ENCODE results near the gene GMPR. TPM values are rescaled to one million over a fixed set of nuclear protein-coding genes. Genes with fewer than 3 reads are reported as not detected.

Gene GMPR
- total RNA-seq, 2 experiments from 2014 or later, result 0.63 to 0.95 TPM

- H3K9me3 ChIP-seq (ENCODE audit: control insufficient read depth in 1 of 2, insufficient read depth in 1 of 2, low read length in 2 of 2), result no peaks in the 10 kb centered on the region
- Mint-ChIP-seq H3K4me1 (ENCODE audit: low read depth) (no peaks in the 10 kb centered on the region), H3K27me3 (no peaks in the 10 kb centered on the region), H3K4me3 (no peak overlapping the region), H3K36me3 (ENCODE audit: low read depth) (no peaks in the 10 kb centered on the region), H3K9me3 (no peaks in the 10 kb centered on the region), H3K27ac (no peak overlapping the region)
- ATAC-seq (ENCODE audit: poor library complexity), result no peak
- no peaks in the 10 kb centered on the region for H3K27me3 ChIP-seq (ENCODE audit: control insufficient read depth in 1 of 2, insufficient read depth in 2 of 2, low read length in 2 of 2)
- no peaks in the 10 kb centered on the region for H3K36me3 ChIP-seq (ENCODE audit: insufficient read depth, low read length)
- intact Hi-C loops (cut with DNase I, micrococcal nuclease), result no loop called here
- ChIA-PET POLR2A (no interaction called here), CTCF (no interaction called here)
- H3K27ac ChIP-seq (ENCODE audit: low read depth in 1 of 2, low read length in 2 of 2), result no peak overlapping the region
- H3K4me3 ChIP-seq (ENCODE audit: low read length), result no peak overlapping the region
- TF ChIP-seq CTCF (IDR thresholded peaks at IDR 0.05), result no peak
- no peaks in the 10 kb centered on the region for H3K4me1 ChIP-seq (ENCODE audit: insufficient read depth, low read length)
- no peak for DNase-seq
These were observed 31.9 kb downstream of the GMPR start for GRCh38 chr6:16270178-16270794.

DNA sequence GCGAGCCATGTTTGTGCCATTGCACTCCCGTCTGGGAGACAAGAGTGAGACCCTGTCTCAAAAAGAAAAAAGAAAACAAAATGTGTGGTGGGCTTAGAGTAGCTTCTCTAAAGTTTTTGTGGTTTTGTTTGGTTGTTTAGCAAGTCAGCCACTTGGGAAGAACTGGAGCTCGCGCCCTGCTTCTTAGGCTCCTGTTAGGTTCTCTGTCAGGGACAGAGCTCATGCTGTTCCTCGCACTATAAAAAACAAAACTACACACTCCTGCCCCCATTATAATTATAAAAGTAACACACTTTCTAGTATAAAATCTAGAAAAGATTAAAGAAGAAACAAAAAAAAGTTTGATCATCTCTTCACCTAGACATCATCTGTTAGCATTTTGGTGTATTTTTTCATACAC, 33.0 kb downstream of the GMPR start:
- ChIA-PET CTCF (no interaction called here), POLR2A (interaction anchor here (0.6 kb wide), 1 partner anchor 8 kb away, joined by 3 read pairs; no protein-coding TSS in a partner anchor)
- no peaks in the 10 kb centered on the region for H3K4me1 ChIP-seq (ENCODE audit: insufficient read depth, low read length)
- no peak overlapping the region for H3K27ac ChIP-seq (ENCODE audit: low read depth in 1 of 2, low read length in 2 of 2)
- DNase-seq (no peak), ATAC-seq (ENCODE audit: poor library complexity) (no peak)
- no peaks in the 10 kb centered on the region for H3K36me3 ChIP-seq (ENCODE audit: insufficient read depth, low read length)
- intact Hi-C loops (cut with DNase I, micrococcal nuclease), result no loop called here
- no peak overlapping the region for H3K4me3 ChIP-seq (ENCODE audit: low read length)
- TF ChIP-seq CTCF (IDR thresholded peaks at IDR 0.05), result no peak
- no peak overlapping the region for H3K27ac Mint-ChIP-seq
- no peaks in the 10 kb centered on the region for H3K36me3 Mint-ChIP-seq (ENCODE audit: low read depth)
- H3K4me3 Mint-ChIP-seq, result no peak overlapping the region
- H3K4me1 Mint-ChIP-seq (ENCODE audit: low read depth), result no peaks in the 10 kb centered on the region
- no peaks in the 10 kb centered on the region for H3K27me3 ChIP-seq (ENCODE audit: control insufficient read depth in 1 of 2, insufficient read depth in 2 of 2, low read length in 2 of 2)
- H3K9me3 Mint-ChIP-seq, result no peaks in the 10 kb centered on the region
- no peaks in the 10 kb centered on the region for H3K9me3 ChIP-seq (ENCODE audit: control insufficient read depth in 1 of 2, insufficient read depth in 1 of 2, low read length in 2 of 2)
- no peaks in the 10 kb centered on the region for H3K27me3 Mint-ChIP-seq

GRCh38 chr6:16272201-16272600, 33.8 kb downstream of the GMPR start:
- Mint-ChIP-seq H3K36me3 (ENCODE audit: low read depth) (no peaks in the 10 kb centered on the region), H3K9me3 (no peaks in the 10 kb centered on the region), H3K27me3 (no peaks in the 10 kb centered on the region), H3K27ac (no peak overlapping the region), H3K4me1 (ENCODE audit: low read depth) (no peaks in the 10 kb centered on the region), H3K4me3 (no peak overlapping the region)
- H3K4me1 ChIP-seq (ENCODE audit: insufficient read depth, low read length), result no peaks in the 10 kb centered on the region
- POLR2A ChIA-PET, result no interaction called here
- no peak for TF ChIP-seq CTCF (IDR thresholded peaks at IDR 0.05)
- CTCF ChIA-PET, result no interaction called here
- intact Hi-C loops (cut with DNase I, micrococcal nuclease), result no loop called here
- H3K36me3 ChIP-seq (ENCODE audit: insufficient read depth, low read length), result no peaks in the 10 kb centered on the region
- no peak overlapping the region for H3K27ac ChIP-seq (ENCODE audit: low read depth in 1 of 2, low read length in 2 of 2)
- H3K27me3 ChIP-seq (ENCODE audit: control insufficient read depth in 1 of 2, insufficient read depth in 2 of 2, low read length in 2 of 2), result no peaks in the 10 kb centered on the region
- DNase-seq (no peak), ATAC-seq (ENCODE audit: poor library complexity) (no peak)
- H3K9me3 ChIP-seq (ENCODE audit: control insufficient read depth in 1 of 2, insufficient read depth in 1 of 2, low read length in 2 of 2), result no peaks in the 10 kb centered on the region
- H3K4me3 ChIP-seq (ENCODE audit: low read length), result no peak overlapping the region

Data from CD4-positive, alpha-beta T cell (primary cell).